Progenitor cell of endocrine pancreas (in vitro differentiated cells): ENCODE data around the gene FER. TPM values are rescaled to one million over a fixed set of nuclear protein-coding genes. Genes with fewer than 3 reads are reported as not detected.

Source experiments
- DNase-seq: peaks from one replicate; pipeline ENCODE4 v3.0.0; 2021; ENCODE audit warnings: low spot score; ENCODE audit not compliant: unreplicated experiment
- H3K27ac Mint-ChIP-seq: 2 replicates; pipeline ENCODE4 v1.8.0; 2021; ENCODE audit warnings: mild to moderate bottlenecking, moderate library complexity, mixed read lengths
- H3K27me3 Mint-ChIP-seq: 2 replicates; pipeline ENCODE4 v1.8.0; 2021; ENCODE audit warnings: mixed read lengths
- H3K36me3 Mint-ChIP-seq: 2 replicates; pipeline ENCODE4 v1.8.0; 2022; ENCODE audit warnings: mixed read lengths; ENCODE audit not compliant: insufficient read depth
- H3K4me1 Mint-ChIP-seq: 2 replicates; pipeline ENCODE4 v1.8.0; 2021; ENCODE audit warnings: low read depth, mixed read lengths
- H3K4me3 Mint-ChIP-seq: 2 replicates; pipeline ENCODE4 v1.8.0; 2021; ENCODE audit warnings: low read depth, mild to moderate bottlenecking, moderate library complexity, mixed read lengths
- H3K9me3 Mint-ChIP-seq: 2 replicates; pipeline ENCODE4 v1.8.0; 2021; ENCODE audit warnings: low read depth, mixed read lengths
- total RNA-seq: library from RNA; stranded (reverse); gene quantifications from 2 replicates; pipeline ENCODE4 v1.2.1, GENCODE V29; 2021
- TF ChIP-seq, protein P1 (sequence below): fragments of 200-600 bp; sonication (generic); IDR thresholded peaks from one replicate; pipeline ENCODE4 v1.5.0; 2021; ENCODE audit warnings: antibody characterized with exemption, mild to moderate bottlenecking; ENCODE audit not compliant: unreplicated experiment

Gene FER
- total RNA-seq, 1 donor from 2014 or later = 34.8 TPM

DNA sequence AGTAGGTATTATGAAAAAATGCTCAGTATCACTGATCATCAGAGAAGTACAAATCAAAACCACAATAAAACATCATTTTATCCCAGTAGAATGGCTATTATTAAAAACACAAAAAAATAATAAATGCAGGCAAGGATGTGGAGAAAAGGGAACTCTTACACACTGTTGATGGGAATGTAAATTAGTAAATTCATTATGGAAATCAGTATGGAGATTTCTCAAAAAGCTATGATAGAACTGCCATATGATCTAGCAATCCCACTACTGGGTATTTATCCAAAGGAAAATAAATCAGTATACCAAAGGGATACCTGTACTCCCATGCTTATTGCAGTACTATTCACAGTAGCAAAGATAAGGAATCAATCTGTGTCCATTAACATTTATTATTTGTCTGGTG, 209.6 kb downstream of the FER start:
- H3K4me3 Mint-ChIP-seq = no peak overlapping the region
- H3K4me1 Mint-ChIP-seq = peaks cover 7% of the 10 kb centered on the region

DNA sequence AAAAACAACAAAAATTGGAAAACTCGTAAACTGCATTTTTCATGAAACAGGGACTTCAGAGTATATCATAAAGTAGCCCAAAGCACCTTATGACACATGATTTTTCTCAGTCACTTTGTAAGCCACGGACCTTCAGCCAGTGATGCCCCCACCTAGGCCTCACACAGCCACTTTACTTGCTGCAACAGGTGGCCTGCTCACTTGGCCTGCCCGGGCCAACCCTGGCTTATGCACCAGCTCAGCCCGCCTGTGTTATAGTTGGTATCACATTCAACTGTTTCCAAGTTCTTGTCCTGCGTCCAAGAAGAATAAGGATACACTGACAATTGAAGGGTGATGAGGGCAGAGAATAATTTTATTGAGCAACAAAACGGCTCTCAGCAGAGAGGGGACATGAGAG, 219.2 kb downstream of the FER start:
- H3K9me3 Mint-ChIP-seq = peaks cover 3% of the 10 kb centered on the region

More for the DNA sequence above, 209.6 kb downstream of the FER start:
- no peaks in the 10 kb centered on the region for H3K27me3 Mint-ChIP-seq
- no peak overlapping the region for H3K27ac Mint-ChIP-seq
- no peak for DNase-seq
- TF ChIP-seq, protein P1, sequence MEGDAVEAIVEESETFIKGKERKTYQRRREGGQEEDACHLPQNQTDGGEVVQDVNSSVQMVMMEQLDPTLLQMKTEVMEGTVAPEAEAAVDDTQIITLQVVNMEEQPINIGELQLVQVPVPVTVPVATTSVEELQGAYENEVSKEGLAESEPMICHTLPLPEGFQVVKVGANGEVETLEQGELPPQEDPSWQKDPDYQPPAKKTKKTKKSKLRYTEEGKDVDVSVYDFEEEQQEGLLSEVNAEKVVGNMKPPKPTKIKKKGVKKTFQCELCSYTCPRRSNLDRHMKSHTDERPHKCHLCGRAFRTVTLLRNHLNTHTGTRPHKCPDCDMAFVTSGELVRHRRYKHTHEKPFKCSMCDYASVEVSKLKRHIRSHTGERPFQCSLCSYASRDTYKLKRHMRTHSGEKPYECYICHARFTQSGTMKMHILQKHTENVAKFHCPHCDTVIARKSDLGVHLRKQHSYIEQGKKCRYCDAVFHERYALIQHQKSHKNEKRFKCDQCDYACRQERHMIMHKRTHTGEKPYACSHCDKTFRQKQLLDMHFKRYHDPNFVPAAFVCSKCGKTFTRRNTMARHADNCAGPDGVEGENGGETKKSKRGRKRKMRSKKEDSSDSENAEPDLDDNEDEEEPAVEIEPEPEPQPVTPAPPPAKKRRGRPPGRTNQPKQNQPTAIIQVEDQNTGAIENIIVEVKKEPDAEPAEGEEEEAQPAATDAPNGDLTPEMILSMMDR = no peak
- no peaks in the 10 kb centered on the region for H3K36me3 Mint-ChIP-seq
- no peaks in the 10 kb centered on the region for H3K9me3 Mint-ChIP-seq

DNA sequence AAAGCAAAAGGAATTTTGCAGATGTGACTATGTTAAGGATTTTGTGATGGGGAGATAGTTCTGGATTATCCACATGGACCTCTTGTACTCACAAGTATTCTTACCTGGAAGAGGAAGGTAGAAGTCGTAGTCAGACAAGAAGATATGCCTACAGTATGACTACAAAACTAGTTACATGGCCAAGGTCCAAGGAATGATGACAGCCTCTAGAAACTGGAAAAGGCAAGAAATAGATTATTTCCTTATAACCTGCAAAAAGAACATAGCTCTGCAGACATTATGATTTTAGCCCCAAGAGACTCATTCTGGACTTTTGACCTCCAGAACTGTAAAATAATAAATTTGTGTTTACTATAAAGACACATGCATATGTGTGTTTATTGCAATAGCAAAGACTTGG, 226.9 kb downstream of the FER start:
- no peaks in the 10 kb centered on the region for H3K27me3 Mint-ChIP-seq
- H3K9me3 Mint-ChIP-seq = no peaks in the 10 kb centered on the region
- no peaks in the 10 kb centered on the region for H3K4me1 Mint-ChIP-seq
- no peak overlapping the region for H3K27ac Mint-ChIP-seq
- peaks cover 2% of the 10 kb centered on the region for H3K36me3 Mint-ChIP-seq
- TF ChIP-seq, protein P1 = no peak
- DNase-seq = no peak
- H3K4me3 Mint-ChIP-seq = no peak overlapping the region

More for the DNA sequence above, 219.2 kb downstream of the FER start:
- Mint-ChIP-seq H3K27me3 (no peaks in the 10 kb centered on the region), H3K36me3 (peaks cover 8% of the 10 kb centered on the region), H3K4me3 (no peak overlapping the region), H3K27ac (no peak overlapping the region), H3K4me1 (peaks cover 9% of the 10 kb centered on the region)
- DNase-seq = no peak
- TF ChIP-seq, protein P1 = no peak

DNA sequence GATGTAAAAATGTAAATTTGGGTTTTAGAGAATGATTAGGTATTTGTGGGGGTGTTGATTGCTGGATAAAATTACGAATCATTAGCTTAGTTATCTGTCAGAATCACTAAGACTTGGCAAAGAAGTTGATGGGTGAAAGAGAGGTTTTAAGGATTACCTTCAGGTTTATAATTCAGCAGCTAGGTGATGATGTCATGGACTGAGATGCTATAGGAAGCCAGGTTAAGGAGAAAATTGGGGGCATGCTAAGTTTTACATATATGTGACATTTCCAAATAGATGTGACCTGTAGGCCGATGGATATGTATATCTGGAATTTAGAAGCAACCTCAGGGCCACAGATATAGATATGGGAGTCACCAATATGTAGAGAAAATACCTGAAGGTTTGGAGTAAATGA, 228.0 kb downstream of the FER start:
- H3K9me3 Mint-ChIP-seq = no peaks in the 10 kb centered on the region
- TF ChIP-seq, protein P1 = no peak
- H3K36me3 Mint-ChIP-seq = peaks cover 2% of the 10 kb centered on the region
- H3K27ac Mint-ChIP-seq = no peak overlapping the region
- no peak overlapping the region for H3K4me3 Mint-ChIP-seq
- DNase-seq = no peak
- no peaks in the 10 kb centered on the region for H3K4me1 Mint-ChIP-seq
- H3K27me3 Mint-ChIP-seq = no peaks in the 10 kb centered on the region

DNA sequence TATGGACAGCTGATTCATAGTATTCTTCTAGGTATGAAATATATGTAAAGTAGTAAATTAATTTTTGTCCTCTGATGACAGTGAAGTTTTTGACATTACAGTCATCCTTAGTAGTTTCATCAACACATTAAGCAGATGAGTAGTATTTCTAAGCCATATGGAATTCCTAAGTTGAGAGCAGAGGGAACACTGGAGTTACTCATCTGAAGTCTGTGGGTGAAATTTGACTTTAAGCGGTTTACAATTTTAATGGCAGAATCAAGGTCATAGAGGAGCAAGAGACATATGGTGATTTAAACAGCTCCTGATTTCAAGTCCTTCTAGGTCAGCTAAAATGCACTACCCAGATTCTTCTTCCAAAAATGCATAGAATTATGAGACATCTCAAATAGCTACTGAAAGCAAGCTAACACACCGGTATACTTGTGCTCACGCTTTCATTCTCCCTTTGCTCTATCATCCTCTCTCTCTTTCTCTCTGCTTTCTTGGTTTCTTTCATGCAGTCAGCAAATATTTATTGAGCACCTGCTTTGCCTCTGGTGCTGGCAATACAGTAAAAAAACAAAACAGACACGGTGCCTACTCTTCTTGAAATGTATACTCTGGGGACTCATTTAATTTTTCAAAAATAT, 235.9 kb downstream of the FER start:
- Mint-ChIP-seq H3K27ac (peak overlapping the region; percentile 49), H3K9me3 (peaks cover 21% of the 10 kb centered on the region), H3K36me3 (peaks cover 29% of the 10 kb centered on the region), H3K27me3 (no peaks in the 10 kb centered on the region), H3K4me1 (no peaks in the 10 kb centered on the region), H3K4me3 (no peak overlapping the region)
- DNase-seq = no peak
- TF ChIP-seq, protein P1 = no peak
